Trophoblast cell (in vitro differentiated cells and primary cell): ENCODE measurements around the gene ENKUR.

Experiments used
- DNase-seq, 2 donors: peaks; one replicate each; pipeline ENCODE4 v3.0.0-alpha.2; 2016
- H2AFZ ChIP-seq: 2 replicates; pipeline ENCODE4 v1.6.1; 2013; ENCODE audit warnings: low read length, moderate library complexity, mild to moderate bottlenecking; ENCODE audit not compliant: insufficient read depth, poor library complexity
- H2AK5ac ChIP-seq: 2 replicates; pipeline ENCODE4 v1.6.1; 2013; ENCODE audit warnings: mild to moderate bottlenecking, low read length
- H2BK120ac ChIP-seq: 2 replicates; pipeline ENCODE4 v1.6.1; 2013; ENCODE audit warnings: low read length, mild to moderate bottlenecking, moderate library complexity; ENCODE audit not compliant: insufficient read depth, poor library complexity
- H2BK12ac ChIP-seq: 2 replicates; pipeline ENCODE4 v1.6.1; 2013; ENCODE audit warnings: mild to moderate bottlenecking, low read length, moderate library complexity
- H2BK5ac ChIP-seq: 2 replicates; pipeline ENCODE4 v1.6.1; 2013; ENCODE audit warnings: low read length, low read depth, moderate library complexity, mild to moderate bottlenecking; ENCODE audit not compliant: poor library complexity
- H3K14ac ChIP-seq: 2 replicates; pipeline ENCODE4 v1.6.1; 2013; ENCODE audit warnings: mild to moderate bottlenecking, low read length
- H3K18ac ChIP-seq: 2 replicates; pipeline ENCODE4 v1.6.1; 2013; ENCODE audit warnings: mild to moderate bottlenecking, low read length
- H3K23ac ChIP-seq: 2 replicates; pipeline ENCODE4 v1.6.1; 2013; ENCODE audit warnings: low read length
- H3K27ac ChIP-seq: 2 replicates; pipeline ENCODE4 v1.5.1; 2013; ENCODE audit warnings: low read depth, mild to moderate bottlenecking, inconsistent platforms, low read length, moderate library complexity
- H3K27me3 ChIP-seq: 2 replicates; pipeline ENCODE4 v1.6.1; 2013; ENCODE audit warnings: inconsistent platforms, mild to moderate bottlenecking, low read length, moderate library complexity; ENCODE audit not compliant: insufficient read depth
- H3K36me3 ChIP-seq, 2 experiments: 1 replicate in 1 of 2; 2 replicates in 1 of 2; pipeline ENCODE4 v1.6.1; 2013; ENCODE audit warnings: low read length in 2 of 2, mild to moderate bottlenecking in 2 of 2, moderate library complexity in 1 of 2; ENCODE audit not compliant: insufficient read depth in 2 of 2, control insufficient read depth in 1 of 2
- H3K4ac ChIP-seq: 2 replicates; pipeline ENCODE4 v1.6.1; 2013; ENCODE audit warnings: low read depth, mild to moderate bottlenecking, low read length, moderate library complexity
- H3K4me1 ChIP-seq, 2 experiments: 1 replicate in 1 of 2; 2 replicates in 1 of 2; pipeline ENCODE4 v1.6.1; 2013; ENCODE audit warnings: low read length in 2 of 2, mild to moderate bottlenecking in 2 of 2, moderate library complexity in 1 of 2; ENCODE audit not compliant: insufficient read depth in 2 of 2, control insufficient read depth in 1 of 2
- H3K4me2 ChIP-seq: 2 replicates; pipeline ENCODE4 v1.6.1; 2013; ENCODE audit warnings: inconsistent platforms, mild to moderate bottlenecking, low read length, moderate library complexity
- H3K4me3 ChIP-seq: 2 replicates; pipeline ENCODE4 v1.5.1; 2013; ENCODE audit warnings: mild to moderate bottlenecking, low read depth, low read length, inconsistent platforms
- H3K79me1 ChIP-seq: one replicate; pipeline ENCODE4 v1.6.1; 2013; ENCODE audit warnings: low read length
- H3K79me2 ChIP-seq: 2 replicates; pipeline ENCODE4 v1.6.1; 2013; ENCODE audit warnings: low read length, mild to moderate bottlenecking; ENCODE audit not compliant: control insufficient read depth, insufficient read depth, poor library complexity
- H3K9ac ChIP-seq: 2 replicates; pipeline ENCODE4 v1.6.1; 2013; ENCODE audit warnings: mild to moderate bottlenecking, low read length
- H3K9me3 ChIP-seq: 2 replicates; pipeline ENCODE4 v1.6.1; 2013; ENCODE audit warnings: low read depth, mild to moderate bottlenecking, control low read depth, inconsistent platforms, low read length; ENCODE audit not compliant: insufficient read depth
- H4K12ac ChIP-seq: 2 replicates; pipeline ENCODE4 v1.6.1; 2013; ENCODE audit warnings: low read depth, mild to moderate bottlenecking, low read length, moderate library complexity
- H4K8ac ChIP-seq: 2 replicates; pipeline ENCODE4 v1.6.1; 2013; ENCODE audit warnings: low read depth, mild to moderate bottlenecking, low read length, moderate library complexity
- H4K91ac ChIP-seq: one replicate; pipeline ENCODE4 v1.6.1; 2013; ENCODE audit warnings: low read depth, mild to moderate bottlenecking, low read length, moderate library complexity
- WGBS: extraction: QIAGEN DNeasy Blood & Tissue Kit; methylation state at CpG from one replicate; pipeline ENCODE4 v1.1.7; 2013; ENCODE audit warnings: missing lambda C conversion rate; ENCODE audit not compliant: insufficient read length, insufficient coverage; ENCODE audit errors: extremely low coverage; 5-methylcytosine and 5-hydroxymethylcytosine counted together

ENKUR gene

GRCh38 chr10:24968349-24968748 is 47.6 kb downstream of the ENKUR start:
- WGBS, result no CpG with 5 or more reads among the region's 7 CpGs
- Histone ChIP-seq H3K4me3 (no peak overlapping the region), H3K36me3 (no peaks in the 10 kb centered on the region), H2AFZ (no peak overlapping the region), H3K9ac (no peak overlapping the region), H4K8ac (no peak overlapping the region), H3K18ac (no peak overlapping the region), H2BK120ac (no peak overlapping the region), H2BK5ac (no peak overlapping the region), H2AK5ac (no peak overlapping the region), H3K79me2 (no peaks in the 10 kb centered on the region), H2BK12ac (no peak overlapping the region), H4K91ac (no peak overlapping the region), H3K14ac (no peak overlapping the region), H3K4ac (no peak overlapping the region), H3K79me1 (no peaks in the 10 kb centered on the region), H3K23ac (no peak overlapping the region), H3K27ac (no peak overlapping the region), H3K27me3 (no peaks in the 10 kb centered on the region), H3K4me1 (no peaks in the 10 kb centered on the region), H3K4me2 (no peak overlapping the region), H3K9me3 (no peaks in the 10 kb centered on the region), H4K12ac (no peak overlapping the region)
- DNase-seq, result no peak

GRCh38 chr10:24966962-24967481 is 48.9 kb downstream of the ENKUR start:
- Histone ChIP-seq H2BK12ac (no peak overlapping the region), H3K9me3 (no peaks in the 10 kb centered on the region), H2AK5ac (no peak overlapping the region), H3K4me2 (no peak overlapping the region), H3K4me3 (no peak overlapping the region), H3K9ac (no peak overlapping the region), H3K79me1 (no peaks in the 10 kb centered on the region), H2BK120ac (no peak overlapping the region), H4K8ac (no peak overlapping the region), H3K27ac (no peak overlapping the region), H4K12ac (no peak overlapping the region), H3K36me3 (no peaks in the 10 kb centered on the region), H2AFZ (no peak overlapping the region), H3K4ac (no peak overlapping the region), H3K79me2 (no peaks in the 10 kb centered on the region), H2BK5ac (no peak overlapping the region), H3K18ac (no peak overlapping the region), H4K91ac (no peak overlapping the region), H3K4me1 (no peaks in the 10 kb centered on the region), H3K14ac (no peak overlapping the region), H3K23ac (no peak overlapping the region), H3K27me3 (no peaks in the 10 kb centered on the region)
- no CpG with 5 or more reads among the region's 5 CpGs for WGBS
- DNase-seq, result no peak

GRCh38 chr10:24965051-24965450 is 50.9 kb downstream of the ENKUR start:
- no peak overlapping the region for H3K27ac ChIP-seq
- H3K4me3 ChIP-seq, result no peak overlapping the region
- H3K79me2 ChIP-seq, result no peaks in the 10 kb centered on the region
- H2BK120ac ChIP-seq, result no peak overlapping the region
- H4K8ac ChIP-seq, result no peak overlapping the region
- whole genome bisulfite sequencing, result no CpG with 5 or more reads among the region's 3 CpGs
- H3K27me3 ChIP-seq, result no peaks in the 10 kb centered on the region
- H2BK5ac ChIP-seq, result no peak overlapping the region
- H3K4me2 ChIP-seq, result no peak overlapping the region
- H3K23ac ChIP-seq, result no peak overlapping the region
- H2AK5ac ChIP-seq, result no peak overlapping the region
- no peak overlapping the region for H2BK12ac ChIP-seq
- no peaks in the 10 kb centered on the region for H3K36me3 ChIP-seq
- H3K14ac ChIP-seq, result no peak overlapping the region
- no peak for DNase-seq
- H2AFZ ChIP-seq, result no peak overlapping the region
- no peaks in the 10 kb centered on the region for H3K4me1 ChIP-seq
- no peaks in the 10 kb centered on the region for H3K9me3 ChIP-seq
- H3K4ac ChIP-seq, result no peak overlapping the region
- no peak overlapping the region for H3K9ac ChIP-seq
- H4K12ac ChIP-seq, result no peak overlapping the region
- H4K91ac ChIP-seq, result no peak overlapping the region
- H3K18ac ChIP-seq, result no peak overlapping the region
- H3K79me1 ChIP-seq, result no peaks in the 10 kb centered on the region

- H3K27ac ChIP-seq, result no peak overlapping the region
- no peaks in the 10 kb centered on the region for H3K9me3 ChIP-seq
- H3K18ac ChIP-seq, result no peak overlapping the region
- H3K23ac ChIP-seq, result no peak overlapping the region
- H3K4me1 ChIP-seq, result no peaks in the 10 kb centered on the region
- H3K27me3 ChIP-seq, result no peaks in the 10 kb centered on the region
- no peaks in the 10 kb centered on the region for H3K79me1 ChIP-seq
- H4K8ac ChIP-seq, result no peak overlapping the region
- no peak overlapping the region for H2AK5ac ChIP-seq
- no CpG with 5 or more reads among the region's 5 CpGs for WGBS
- H4K91ac ChIP-seq, result no peak overlapping the region
- H2AFZ ChIP-seq, result no peak overlapping the region
- DNase-seq, result no peak
- H3K4me2 ChIP-seq, result no peak overlapping the region
- H3K4ac ChIP-seq, result no peak overlapping the region
- H3K36me3 ChIP-seq, result no peaks in the 10 kb centered on the region
- no peak overlapping the region for H3K14ac ChIP-seq
- H2BK120ac ChIP-seq, result no peak overlapping the region
- H3K9ac ChIP-seq, result no peak overlapping the region
- H2BK5ac ChIP-seq, result no peak overlapping the region
- no peak overlapping the region for H3K4me3 ChIP-seq
- no peaks in the 10 kb centered on the region for H3K79me2 ChIP-seq
- H4K12ac ChIP-seq, result no peak overlapping the region
- H2BK12ac ChIP-seq, result no peak overlapping the region
Measured at GRCh38 chr10:24963521-24964041, 52.4 kb downstream of the ENKUR start.
